GM18505 (cell line): ENCODE data around the gene IQSEC1.

ENCODE experiments used
- ATAC-seq: cut with Tn5 transposase; IDR thresholded peaks from one replicate; pipeline ENCODE4 v1.9.1; 2021; ENCODE audit not compliant: unreplicated experiment
- POLR2A ChIP-seq: IDR thresholded peaks from 4 replicates; pipeline ENCODE4 v1.6.1; 2011; ENCODE audit warnings: borderline replicate concordance; ENCODE audit not compliant: insufficient read depth, insufficient read length; ENCODE audit errors: extremely low read depth

IQSEC1 gene

GRCh38 chr3:12878141-12878574 is 195.1 kb downstream of the IQSEC1 start:
- no peak for TF ChIP-seq POLR2A
- no peak for ATAC-seq

DNA sequence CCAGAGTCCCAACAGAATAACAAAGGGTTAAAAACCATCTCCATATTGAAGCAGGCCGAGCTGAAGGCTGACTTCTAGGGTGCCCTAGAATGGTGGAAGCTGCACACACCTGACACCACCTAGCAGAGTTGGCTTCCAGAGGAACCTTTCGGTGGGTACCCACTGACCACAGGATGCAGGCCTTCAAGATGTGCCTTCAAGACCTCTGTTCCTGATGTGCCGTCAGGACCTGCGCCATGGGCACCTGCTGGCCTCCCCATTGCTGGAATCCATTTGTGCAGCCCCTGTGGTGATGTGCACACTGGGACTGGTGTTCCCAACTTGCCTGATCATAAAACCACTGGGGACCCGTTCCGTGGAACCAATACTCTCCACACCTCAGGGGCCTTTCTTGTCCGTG is 196.2 kb downstream of the IQSEC1 start:
- no peak for TF ChIP-seq POLR2A
- no peak for ATAC-seq

GRCh38 chr3:12875857-12876836 is 197.1 kb downstream of the IQSEC1 start:
- TF ChIP-seq POLR2A = no peak
- ATAC-seq = no peak

GRCh38 chr3:12871404-12871983 is 201.7 kb downstream of the IQSEC1 start:
- no peak for ATAC-seq

DNA sequence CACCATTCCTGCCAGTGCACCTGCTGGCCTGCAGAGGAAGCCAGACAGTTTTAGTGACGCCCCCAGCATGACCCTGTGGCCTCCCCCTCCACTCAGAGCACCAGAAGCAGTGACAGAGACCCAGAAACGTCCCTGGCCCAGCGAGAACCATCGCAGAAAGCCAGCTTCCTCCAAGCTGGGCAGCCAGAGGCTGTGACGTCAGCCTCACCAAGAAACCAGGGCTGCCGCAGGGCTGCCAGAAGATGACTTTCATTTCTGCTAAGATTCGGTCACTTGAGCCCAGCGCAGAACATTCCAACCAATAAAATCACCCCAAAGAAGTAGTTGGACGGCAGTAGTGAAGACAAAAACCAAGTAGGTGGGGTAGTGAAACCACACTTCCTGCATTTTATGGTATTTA is 202.3 kb downstream of the IQSEC1 start:
- TF ChIP-seq POLR2A = no peak
- no peak for ATAC-seq

More at GRCh38 chr3:12871404-12871983, 201.7 kb downstream of the IQSEC1 start:
- TF ChIP-seq POLR2A = no peak

DNA sequence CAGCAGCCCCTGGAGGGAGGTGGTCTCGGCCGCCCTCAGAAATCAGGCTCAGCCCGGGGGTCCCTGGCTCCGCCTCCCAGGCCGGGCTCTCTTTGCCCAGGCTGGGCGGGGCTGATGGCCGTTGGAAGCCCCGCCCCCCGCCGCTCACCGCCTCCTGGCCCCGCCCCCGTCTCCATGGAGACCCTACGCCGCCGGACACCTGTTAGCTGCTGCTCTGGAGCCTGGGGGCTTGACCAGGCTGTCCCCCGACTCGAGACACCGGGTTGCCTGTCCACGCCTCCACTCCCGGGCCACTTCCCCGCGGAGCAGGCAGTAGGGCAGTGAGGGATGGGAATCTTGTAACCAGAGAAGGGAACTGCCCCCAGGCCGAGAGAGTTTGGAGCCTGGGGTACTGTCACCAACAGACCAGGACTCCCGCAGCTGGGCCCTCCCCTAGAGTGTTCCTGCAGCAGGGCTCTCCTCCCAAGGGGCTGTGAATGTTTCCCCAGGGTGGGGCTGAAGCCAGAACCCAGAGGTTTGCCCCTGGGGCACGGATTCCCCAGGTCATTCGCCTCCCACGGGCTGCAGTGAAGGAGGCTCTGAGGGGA is 204.1 kb downstream of the IQSEC1 start:
- no peak for TF ChIP-seq POLR2A
- ATAC-seq = no peak

- ATAC-seq = no peak
Measured at GRCh38 chr3:12868039-12869034, 204.9 kb downstream of the IQSEC1 start.

DNA sequence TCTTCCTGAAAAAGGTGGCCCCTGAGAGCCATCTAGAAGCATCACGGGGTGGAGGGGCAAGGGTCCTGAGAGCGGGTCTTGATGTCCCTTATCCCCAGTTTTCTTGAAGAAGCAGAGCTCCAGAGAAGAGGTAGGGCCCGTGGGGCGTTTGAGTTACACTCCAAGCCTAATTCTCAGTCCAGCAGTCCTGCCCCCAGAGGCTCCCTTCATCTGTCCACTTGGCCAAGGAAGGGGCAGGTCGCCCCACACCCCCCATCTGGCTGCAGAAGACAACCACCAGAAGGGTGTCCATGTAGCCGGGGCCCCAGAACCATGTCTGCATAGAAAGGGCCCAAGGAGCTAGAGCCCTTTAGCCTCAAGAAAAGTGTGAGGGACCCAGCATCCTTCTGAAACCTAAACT is 206.4 kb downstream of the IQSEC1 start:
- no peak for ATAC-seq
- no peak for TF ChIP-seq POLR2A

More at GRCh38 chr3:12868039-12869034, 204.9 kb downstream of the IQSEC1 start:
- TF ChIP-seq POLR2A = no peak

DNA sequence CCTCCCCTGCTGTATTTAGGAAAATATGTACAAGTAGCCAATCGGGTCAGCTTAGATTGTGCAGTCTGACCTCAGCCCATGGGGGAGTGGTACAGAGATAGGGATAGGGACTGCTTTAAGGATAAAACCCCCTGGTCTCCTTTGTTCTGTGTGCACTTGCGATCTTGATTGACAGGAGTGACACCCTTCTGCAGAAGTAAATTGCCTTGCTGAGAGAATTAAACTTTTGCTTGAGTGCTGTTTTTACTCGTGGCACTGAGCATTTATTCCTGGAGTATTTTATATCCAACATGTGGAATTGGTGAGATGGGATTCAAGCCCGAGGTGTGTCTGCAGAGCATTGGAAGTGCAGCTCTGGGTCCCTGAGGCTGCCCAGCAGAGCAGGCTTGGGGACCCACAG is 208.0 kb downstream of the IQSEC1 start:
- no peak for TF ChIP-seq POLR2A
- no peak for ATAC-seq

DNA sequence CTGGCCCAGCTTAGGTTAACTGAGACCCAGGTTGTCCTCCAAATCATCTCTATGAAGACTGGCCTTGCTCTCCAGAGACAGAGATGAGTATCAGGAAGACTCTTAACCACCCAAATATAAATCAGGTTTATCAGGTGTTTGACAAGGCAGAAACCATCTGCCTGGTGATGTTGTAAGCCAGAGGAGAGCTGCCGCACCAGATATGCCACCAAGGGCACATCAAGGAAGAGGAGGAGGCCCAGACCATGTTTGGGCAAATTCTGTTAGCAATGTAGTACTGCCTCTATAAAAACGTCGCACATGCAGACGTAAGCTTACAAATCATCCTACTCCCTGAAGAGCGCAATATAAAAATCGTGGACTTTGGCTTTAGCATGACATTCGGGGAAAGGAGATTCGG is 210.8 kb downstream of the IQSEC1 start:
- ATAC-seq = no peak
- no peak for TF ChIP-seq POLR2A

DNA sequence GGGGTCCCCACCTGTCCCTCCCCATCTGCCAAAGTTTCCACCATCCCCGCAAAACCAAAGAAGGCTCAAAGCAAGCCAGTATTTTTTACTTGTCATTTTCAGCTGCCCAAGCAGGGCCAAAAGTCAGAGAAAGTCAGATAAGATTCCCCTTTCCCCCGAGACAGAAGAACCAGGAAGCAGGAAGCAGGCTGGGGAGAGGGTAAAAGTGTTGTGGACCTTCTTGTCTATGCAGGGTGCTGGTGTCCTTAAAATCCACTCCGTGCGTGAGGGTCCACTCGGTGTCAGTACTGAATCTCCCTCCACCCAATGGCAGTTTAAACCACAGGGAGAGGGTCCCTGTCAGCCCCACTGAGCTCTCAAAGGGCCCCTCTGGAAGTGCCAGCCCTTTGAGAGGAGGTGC is 211.6 kb downstream of the IQSEC1 start:
- ATAC-seq = no peak
- TF ChIP-seq POLR2A = no peak

DNA sequence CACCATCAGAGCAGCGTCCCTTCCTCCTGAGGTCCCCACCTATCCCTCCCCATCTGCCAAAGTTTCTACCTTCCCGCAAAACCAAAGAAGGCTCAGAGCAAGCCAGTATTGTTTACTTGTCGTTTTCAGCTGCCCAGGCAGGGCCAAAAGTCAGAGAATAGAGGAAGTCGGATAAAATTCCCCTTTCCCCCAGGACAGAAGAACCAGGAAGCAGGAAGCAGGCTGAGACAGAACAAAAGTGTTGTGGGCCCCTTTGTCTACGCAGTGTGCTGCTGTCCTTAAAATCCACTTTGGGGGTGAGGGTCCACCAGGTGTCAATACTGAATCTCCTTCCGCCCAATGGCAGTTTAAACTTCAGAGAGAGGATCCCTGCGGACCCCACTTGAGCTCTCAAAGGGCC is 213.4 kb downstream of the IQSEC1 start:
- ATAC-seq = no peak
- no peak for TF ChIP-seq POLR2A
